HG02852 (cell line): ENCODE measurements around the gene HIVEP1.
"Not testable (repeated sequence)": the region's sequence is repeated elsewhere in the genome, so short reads cannot be mapped to it uniquely, and the experiment has no call there.

Source experiments
- ATAC-seq: cut with Tn5 transposase; IDR thresholded peaks from one replicate; pipeline ENCODE4 v1.9.1; 2021; ENCODE audit warnings: mild to moderate bottlenecking, moderate library complexity; ENCODE audit not compliant: unreplicated experiment

The HIVEP1 gene

GRCh38 chr6:12176782-12177181, 164.7 kb downstream of the HIVEP1 start:
- ATAC-seq = not testable (repeated sequence)

GRCh38 chr6:12178521-12178920, 166.4 kb downstream of the HIVEP1 start:
- no peak for ATAC-seq

- ATAC-seq = no peak
Observed at GRCh38 chr6:12181481-12181880, 169.4 kb downstream of the HIVEP1 start.

- no peak for ATAC-seq
Observed at GRCh38 chr6:12182676-12183075, 170.6 kb downstream of the HIVEP1 start.

GRCh38 chr6:12185081-12185673, 173.1 kb downstream of the HIVEP1 start:
- ATAC-seq = no peak

- no peak for ATAC-seq
Observed at GRCh38 chr6:12186528-12186927, 174.4 kb downstream of the HIVEP1 start.

GRCh38 chr6:12189150-12189549, 177.0 kb downstream of the HIVEP1 start:
- no peak for ATAC-seq

GRCh38 chr6:12189661-12190060, 177.5 kb downstream of the HIVEP1 start:
- no peak for ATAC-seq

- ATAC-seq = no peak
Observed at GRCh38 chr6:12190252-12190651, 178.1 kb downstream of the HIVEP1 start.

GRCh38 chr6:12196326-12196936, 184.3 kb downstream of the HIVEP1 start:
- ATAC-seq = no peak

GRCh38 chr6:12198851-12199250, 186.7 kb downstream of the HIVEP1 start:
- no peak for ATAC-seq

- ATAC-seq = no peak
Observed at GRCh38 chr6:12200015-12200564, 188.0 kb downstream of the HIVEP1 start.

GRCh38 chr6:12200761-12201160, 188.6 kb downstream of the HIVEP1 start:
- ATAC-seq = no peak

GRCh38 chr6:12203001-12203400, 190.9 kb downstream of the HIVEP1 start:
- ATAC-seq = no peak

GRCh38 chr6:12208190-12208589, 196.1 kb downstream of the HIVEP1 start:
- ATAC-seq = no peak

GRCh38 chr6:12208673-12209072, 196.6 kb downstream of the HIVEP1 start:
- no peak for ATAC-seq
